NCI-H460 (cell line): ENCODE results near the gene MYOM1. TPM values are rescaled to one million over a fixed set of nuclear protein-coding genes. Genes with fewer than 3 reads are reported as not detected.
"Not testable (repeated sequence)": the region's sequence is repeated elsewhere in the genome, so short reads cannot be mapped to it uniquely, and the experiment has no call there.

ENCODE experiments used
- DNase-seq: peaks from one replicate; pipeline ENCODE4 v3.0.0-alpha.2; 2016; ENCODE audit warnings: low read depth; ENCODE audit errors: extremely low read depth
- total RNA-seq: library from RNA; depleted of rRNA; stranded (reverse); fragments of >200 nt; shearing (Covaris generic); gene quantifications from 2 replicates; pipeline ENCODE4 v1.2.3, GENCODE V29; 2014

The MYOM1 gene
- total RNA-seq, 1 experiment from 2014 or later: 0.10 TPM

GRCh38 chr18:3221496-3221895 lies 1.7 kb upstream of the MYOM1 start:
- no peak for DNase-seq

- not testable (repeated sequence) for DNase-seq
Observed at GRCh38 chr18:3220868-3221267, 1.1 kb upstream of the MYOM1 start.

- DNase-seq: no peak
Observed at GRCh38 chr18:3219241-3219630, 532 bp downstream of the MYOM1 start.

- no peak for DNase-seq
Observed at GRCh38 chr18:3218819-3219218, 949 bp downstream of the MYOM1 start.

GRCh38 chr18:3217948-3218647 lies 1.7 kb downstream of the MYOM1 start:
- peak; percentile 14 for DNase-seq

- DNase-seq: no peak
Observed at GRCh38 chr18:3216987-3217386, 2.8 kb downstream of the MYOM1 start.

GRCh38 chr18:3214855-3215637 lies 4.7 kb downstream of the MYOM1 start:
- no peak for DNase-seq

GRCh38 chr18:3213300-3214059 lies 6.3 kb downstream of the MYOM1 start:
- DNase-seq: no peak

- DNase-seq: no peak
Observed at GRCh38 chr18:3212657-3213056, 7.1 kb downstream of the MYOM1 start.

GRCh38 chr18:3211236-3211992 lies 8.4 kb downstream of the MYOM1 start:
- DNase-seq: no peak

- no peak for DNase-seq
Observed at GRCh38 chr18:3209859-3210569, 9.8 kb downstream of the MYOM1 start.

GRCh38 chr18:3207565-3207964 lies 12.2 kb downstream of the MYOM1 start:
- DNase-seq: no peak

- DNase-seq: no peak
Observed at GRCh38 chr18:3205239-3205638, 14.5 kb downstream of the MYOM1 start.

GRCh38 chr18:3199942-3200645 lies 19.7 kb downstream of the MYOM1 start:
- DNase-seq: no peak

GRCh38 chr18:3198260-3198860 lies 21.4 kb downstream of the MYOM1 start:
- not testable (repeated sequence) for DNase-seq

GRCh38 chr18:3194947-3195612 lies 24.7 kb downstream of the MYOM1 start:
- no peak for DNase-seq

GRCh38 chr18:3193331-3193730 lies 26.4 kb downstream of the MYOM1 start:
- no peak for DNase-seq

GRCh38 chr18:3192752-3193151 lies 27.0 kb downstream of the MYOM1 start:
- DNase-seq: no peak
